ENCODE data around the gene FSD1L. TPM values are rescaled to one million over a fixed set of nuclear protein-coding genes. Genes with fewer than 3 reads are reported as not detected.

FSD1L gene
- total RNA-seq, 1 experiment from 2014 or later, result 3.4 TPM

- Mint-ChIP-seq H3K27ac (ENCODE audit: unreplicated experiment) (no peak overlapping the region), H3K9me3 (ENCODE audit: low read depth, unreplicated experiment) (no peaks in the 10 kb centered on the region), H3K4me1 (ENCODE audit: low read depth, unreplicated experiment) (peaks cover 7% of the 10 kb centered on the region), H3K27me3 (ENCODE audit: unreplicated experiment) (no peaks in the 10 kb centered on the region), H3K4me3 (ENCODE audit: low read depth, unreplicated experiment) (no peak overlapping the region), H3K36me3 (ENCODE audit: insufficient read depth, unreplicated experiment) (peaks cover 5% of the 10 kb centered on the region)
- CTCF ChIA-PET, result no interaction called here
- intact Hi-C loops (cut with micrococcal nuclease; ENCODE audit: unreplicated experiment), result no loop called here
- no TSS peak for BruUV-seq (replicated peaks)
- no peak for DNase-seq
- TF ChIP-seq CTCF (IDR thresholded peaks at IDR 0.05; ENCODE audit: unreplicated experiment), result no peak
Measured at GRCh38 chr9:105405514-105406131, 42.2 kb upstream of the FSD1L start.

- no peak for DNase-seq
- intact Hi-C loops (cut with micrococcal nuclease; ENCODE audit: unreplicated experiment), result no loop called here
- no peak for TF ChIP-seq CTCF (IDR thresholded peaks at IDR 0.05; ENCODE audit: unreplicated experiment)
- Mint-ChIP-seq H3K36me3 (ENCODE audit: insufficient read depth, unreplicated experiment) (peaks cover 5% of the 10 kb centered on the region), H3K27ac (ENCODE audit: unreplicated experiment) (no peak overlapping the region), H3K4me1 (ENCODE audit: low read depth, unreplicated experiment) (peaks cover 7% of the 10 kb centered on the region), H3K4me3 (ENCODE audit: low read depth, unreplicated experiment) (no peak overlapping the region), H3K27me3 (ENCODE audit: unreplicated experiment) (no peaks in the 10 kb centered on the region), H3K9me3 (ENCODE audit: low read depth, unreplicated experiment) (no peaks in the 10 kb centered on the region)
- BruUV-seq (replicated peaks), result no TSS peak
- CTCF ChIA-PET, result no interaction called here
Measured at GRCh38 chr9:105406369-105406768, 41.5 kb upstream of the FSD1L start.

GRCh38 chr9:105413525-105413924 is 34.3 kb upstream of the FSD1L start:
- TF ChIP-seq CTCF (IDR thresholded peaks at IDR 0.05; ENCODE audit: unreplicated experiment), result no peak
- Mint-ChIP-seq H3K4me1 (ENCODE audit: low read depth, unreplicated experiment) (no peaks in the 10 kb centered on the region), H3K36me3 (ENCODE audit: insufficient read depth, unreplicated experiment) (no peaks in the 10 kb centered on the region), H3K27me3 (ENCODE audit: unreplicated experiment) (no peaks in the 10 kb centered on the region), H3K4me3 (ENCODE audit: low read depth, unreplicated experiment) (no peak overlapping the region), H3K9me3 (ENCODE audit: low read depth, unreplicated experiment) (no peaks in the 10 kb centered on the region), H3K27ac (ENCODE audit: unreplicated experiment) (peak overlapping the region; percentile 35)
- intact Hi-C loops (cut with micrococcal nuclease; ENCODE audit: unreplicated experiment), result loop anchor here (5.0 kb wide), 1 partner anchor 166 kb away; no protein-coding TSS in a partner anchor
- peak; percentile 14 for DNase-seq
- BruUV-seq (replicated peaks), result no TSS peak
- CTCF ChIA-PET, result interaction anchor here (1.6 kb wide), 1 partner anchor 169 kb away, joined by 5 read pairs; the partner anchor contains the start of gene SLC44A1

GRCh38 chr9:105414947-105415661 is 32.7 kb upstream of the FSD1L start:
- peak; percentile 78 for TF ChIP-seq CTCF (IDR thresholded peaks at IDR 0.05; ENCODE audit: unreplicated experiment)
- no TSS peak for BruUV-seq (replicated peaks)
- no peak overlapping the region for H3K27ac Mint-ChIP-seq (ENCODE audit: unreplicated experiment)

More at GRCh38 chr9:105414947-105415661, 32.7 kb upstream of the FSD1L start:
- Mint-ChIP-seq H3K4me1 (ENCODE audit: low read depth, unreplicated experiment) (no peaks in the 10 kb centered on the region), H3K4me3 (ENCODE audit: low read depth, unreplicated experiment) (no peak overlapping the region), H3K9me3 (ENCODE audit: low read depth, unreplicated experiment) (no peaks in the 10 kb centered on the region), H3K27me3 (ENCODE audit: unreplicated experiment) (no peaks in the 10 kb centered on the region), H3K36me3 (ENCODE audit: insufficient read depth, unreplicated experiment) (no peaks in the 10 kb centered on the region)
- CTCF ChIA-PET, result no interaction called here
- intact Hi-C loops (cut with micrococcal nuclease; ENCODE audit: unreplicated experiment), result loop anchor here (1.0 to 5.0 kb wide), 5 partner anchors 168 to 634 kb away; partner anchors contain the start of gene ABCA1
- DNase-seq, result peak; percentile 41

All from Calu3 (cell line).